NB4 (cell line): Measurements from ENCODE around the gene SIGLEC8.

Experiments used
- DNase-seq: peaks from one replicate; pipeline ENCODE4 v3.0.0; 2010; ENCODE audit warnings: low read depth
- H3K4me3 ChIP-seq: one replicate; pipeline ENCODE4 v1.5.1; 2011; ENCODE audit warnings: mild to moderate bottlenecking, low read depth, low read length, moderate library complexity
- CTCF ChIP-seq: IDR thresholded peaks from one replicate; pipeline ENCODE4 v1.5.1; 2012; ENCODE audit warnings: low read depth, low read length
- MAX ChIP-seq: IDR thresholded peaks from 2 replicates; pipeline ENCODE4 v1.6.1; 2011; ENCODE audit warnings: low read depth, low read length
- MYC ChIP-seq: IDR thresholded peaks from 2 replicates; pipeline ENCODE4 v1.6.1; 2011; ENCODE audit warnings: low read depth, low read length
- POLR2A ChIP-seq: IDR thresholded peaks from 2 replicates; pipeline ENCODE4 v1.6.1; 2011; ENCODE audit warnings: mild to moderate bottlenecking; ENCODE audit not compliant: insufficient read length; ENCODE audit errors: extremely low read depth

SIGLEC8 gene

DNA sequence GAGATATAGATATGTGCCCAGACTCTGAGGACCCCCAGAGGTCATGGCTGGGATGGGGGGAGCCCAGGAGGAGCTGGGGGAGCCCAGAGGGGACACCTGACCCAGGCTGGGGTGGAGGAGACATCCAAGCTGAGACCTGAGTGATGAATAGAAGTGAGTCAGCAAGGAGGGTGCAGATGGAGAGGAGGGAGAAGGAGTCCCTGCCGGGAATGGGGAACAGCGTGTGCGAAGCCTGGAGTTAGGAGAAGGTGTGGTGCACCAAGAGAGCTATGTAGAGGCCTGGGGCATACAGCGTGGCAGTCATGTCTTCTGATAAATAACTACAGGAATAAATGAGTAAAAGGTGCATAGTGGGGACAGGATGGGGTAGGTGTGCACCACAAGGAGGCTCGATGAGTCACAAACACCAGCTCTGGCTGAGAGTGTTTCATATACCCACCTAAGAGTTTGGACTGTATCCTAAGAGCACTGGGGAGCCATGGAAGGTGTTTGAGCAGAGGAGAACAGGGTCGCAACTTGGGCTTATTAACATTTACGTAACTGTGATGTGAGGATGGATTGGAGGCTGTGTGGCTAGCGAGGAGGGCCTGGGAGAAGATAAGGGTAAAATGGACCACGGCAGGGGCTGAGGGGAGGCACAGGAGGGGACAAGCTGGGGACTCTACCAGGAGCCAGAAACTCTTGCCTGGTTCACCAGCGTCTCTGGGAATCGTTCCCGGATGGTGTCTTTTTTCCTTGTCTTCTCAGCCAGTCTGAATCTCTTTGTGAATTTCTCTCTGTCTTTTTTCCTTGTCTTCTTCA lies 21.5 kb upstream of the SIGLEC8 start:
- no peak overlapping the region for H3K4me3 ChIP-seq
- no peak for TF ChIP-seq MYC
- no peak for TF ChIP-seq MAX
- TF ChIP-seq POLR2A = no peak
- no peak for TF ChIP-seq CTCF
- no peak for DNase-seq

GRCh38 chr19:51478381-51479234 lies 20.4 kb upstream of the SIGLEC8 start, which contains the start of gene CEACAM18:
Gene CEACAM18, plus strand, starts transcription at chr19:51478539.
- no peak within 1 kb of the TSS for H3K4me3 ChIP-seq
- DNase-seq = no peak
- TF ChIP-seq POLR2A (no peak), MAX (no peak), CTCF (no peak), MYC (no peak)

- H3K4me3 ChIP-seq = no peak overlapping the region
- TF ChIP-seq POLR2A (no peak), MAX (no peak), CTCF (no peak), MYC (no peak)
- DNase-seq = no peak
These were observed 19.1 kb upstream of the SIGLEC8 start for GRCh38 chr19:51477344-51477743.

GRCh38 chr19:51476164-51476563 lies 17.9 kb upstream of the SIGLEC8 start:
- H3K4me3 ChIP-seq = no peak overlapping the region
- DNase-seq = no peak
- TF ChIP-seq MYC (no peak), MAX (no peak), POLR2A (no peak), CTCF (no peak)

DNA sequence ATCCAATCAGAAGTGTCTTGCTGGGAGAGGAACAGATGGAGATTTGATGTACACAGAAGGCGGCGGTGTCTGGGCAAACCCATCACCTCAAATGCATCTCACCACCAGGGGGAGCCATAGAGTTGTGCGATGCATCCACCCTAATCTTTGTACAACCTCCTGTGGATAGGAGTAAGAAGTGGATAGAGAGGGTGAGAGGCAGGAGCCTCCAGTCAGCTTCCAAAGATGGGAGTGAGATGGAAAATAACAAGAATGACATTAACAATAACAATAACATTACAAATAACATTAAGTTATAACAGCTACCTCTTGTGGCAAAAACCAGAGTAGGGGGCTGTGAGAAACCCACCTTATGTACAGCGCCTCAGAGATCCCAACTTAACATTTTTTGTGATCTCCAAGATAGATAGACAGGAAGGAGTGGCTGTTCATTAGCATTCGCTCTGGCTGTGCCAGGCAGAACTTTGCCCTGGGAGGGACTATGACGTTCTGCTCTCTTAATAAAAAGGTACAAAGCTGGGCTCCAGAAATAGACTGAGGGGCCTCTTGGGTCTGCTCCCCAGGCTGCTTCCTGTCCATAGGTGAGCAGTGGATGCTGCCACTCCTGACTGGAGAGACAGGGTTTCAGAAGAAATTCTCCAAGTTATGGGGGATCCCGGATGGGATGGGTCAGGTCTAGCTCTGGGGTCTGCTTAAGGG lies 14.9 kb upstream of the SIGLEC8 start:
- TF ChIP-seq MAX (no peak), CTCF (peak; percentile 68), MYC (0 out of 2 replicates have a peak, but pooled peaks have one; percentile 17), POLR2A (no peak)
- peak; percentile 83 for DNase-seq
- no peak overlapping the region for H3K4me3 ChIP-seq
